ENCODE data around the gene DTHD1.

DTHD1 gene

GRCh38 chr4:36269533-36270173, 11.8 kb upstream of the DTHD1 start:
- no peak for DNase-seq

- DNase-seq: no peak
These were observed 8.1 kb upstream of the DTHD1 start for GRCh38 chr4:36273276-36273675.

- DNase-seq: no peak
These were observed 7.3 kb upstream of the DTHD1 start for GRCh38 chr4:36274158-36274557.

GRCh38 chr4:36277533-36277932, 3.9 kb upstream of the DTHD1 start:
- no peak for DNase-seq

- no peak for DNase-seq
These were observed 2.6 kb upstream of the DTHD1 start for GRCh38 chr4:36278789-36279188.

GRCh38 chr4:36280555-36280954, 861 bp upstream of the DTHD1 start:
- DNase-seq: no peak

- no peak for DNase-seq
These were observed 1.2 kb downstream of the DTHD1 start for GRCh38 chr4:36282503-36283030.

GRCh38 chr4:36283912-36284465, 2.6 kb downstream of the DTHD1 start:
- no peak for DNase-seq

GRCh38 chr4:36285784-36286480, 4.5 kb downstream of the DTHD1 start:
- DNase-seq: peak; percentile 56

- DNase-seq: no peak
These were observed 5.1 kb downstream of the DTHD1 start for GRCh38 chr4:36286481-36286871.

GRCh38 chr4:36288731-36289426, 7.5 kb downstream of the DTHD1 start:
- no peak for DNase-seq

- no peak for DNase-seq
These were observed 9.2 kb downstream of the DTHD1 start for GRCh38 chr4:36290641-36291040.

GRCh38 chr4:36292556-36293188, 11.3 kb downstream of the DTHD1 start:
- no peak for DNase-seq

- DNase-seq: no peak
These were observed 19.7 kb downstream of the DTHD1 start for GRCh38 chr4:36301127-36301526.

- no peak for DNase-seq
These were observed 22.2 kb downstream of the DTHD1 start for GRCh38 chr4:36303426-36304137.

- DNase-seq: no peak
These were observed 22.8 kb downstream of the DTHD1 start for GRCh38 chr4:36304138-36304681.

- DNase-seq: no peak
These were observed 26.7 kb downstream of the DTHD1 start for GRCh38 chr4:36308150-36308549.

- no peak for DNase-seq
These were observed 28.8 kb downstream of the DTHD1 start for GRCh38 chr4:36310216-36310615.

- no peak for DNase-seq
These were observed 29.4 kb downstream of the DTHD1 start for GRCh38 chr4:36310793-36311192.

- no peak for DNase-seq
These were observed 31.1 kb downstream of the DTHD1 start for GRCh38 chr4:36312511-36312910.

GRCh38 chr4:36313301-36313700, 31.9 kb downstream of the DTHD1 start:
- no peak for DNase-seq

GRCh38 chr4:36313703-36314102, 32.3 kb downstream of the DTHD1 start:
- no peak for DNase-seq

Measured in activated gamma-delta T cell treated with Interleukin-2 at 50 U/mL for 16 hours (primary cell).